HEK293 (cell line): ENCODE data around the gene MDFI.

ENCODE experiments used
- CTCF ChIA-PET: fragments of 350-600 bp; formaldehyde crosslinking; extraction: SDS; loops from one replicate; lab custom pipeline; 2021; ENCODE audit warnings: antibody characterized with exemption; lab: Yijun Ruan, JAX
- POLR2A ChIA-PET: fragments of 300-600 bp; formaldehyde crosslinking; extraction: SDS; loops from one replicate; lab custom pipeline; 2020; ENCODE audit warnings: antibody characterized with exemption, inconsistent platforms; lab: Yijun Ruan, JAX
- H3K27ac ChIP-seq: fragments of 200-500 bp; sonication (Bioruptor generic); 2 replicates; pipeline ENCODE4 v1.5.1; 2014; ENCODE audit warnings: low read depth, low read length, control low read depth, inconsistent platforms; ENCODE audit errors: extremely low read depth
- H3K36me3 ChIP-seq, 2 experiments: fragments of 200-500 bp in 1 of 2; sonication (Bioruptor generic) in 1 of 2; 1 replicate in 1 of 2; 2 replicates in 1 of 2; pipeline ENCODE4 v1.5.1; 2014 to 2017; ENCODE audit warnings: inconsistent platforms in 2 of 2, low read length in 2 of 2; ENCODE audit not compliant: control insufficient read depth in 2 of 2, insufficient read depth in 1 of 2
- H3K4me1 ChIP-seq: fragments of 200-500 bp; sonication (Bioruptor generic); 2 replicates; pipeline ENCODE4 v1.5.1; 2014; ENCODE audit warnings: mild to moderate bottlenecking, low read length, inconsistent platforms; ENCODE audit not compliant: control insufficient read depth, insufficient read depth
- H3K4me3 ChIP-seq: 2 replicates; pipeline ENCODE4 v1.5.1; 2011; ENCODE audit warnings: low read depth, mild to moderate bottlenecking, control low read depth, low read length, moderate library complexity
- H3K9me3 ChIP-seq: fragments of 200-500 bp; sonication (Bioruptor generic); 2 replicates; pipeline ENCODE4 v1.5.1; 2014; ENCODE audit warnings: low read depth, low read length, inconsistent platforms; ENCODE audit not compliant: control insufficient read depth, insufficient read depth
- BCL6B ChIP-seq: fragments of 450-650 bp; formaldehyde crosslinking; IDR thresholded peaks from 2 replicates; pipeline ENCODE4 v1.5.1; 2017; ENCODE audit warnings: missing biosample characterization, missing genetic modification characterization
- FEZF1 ChIP-seq: fragments of 450-650 bp; formaldehyde crosslinking; IDR thresholded peaks from 2 replicates; pipeline ENCODE4 v1.5.1; 2016; ENCODE audit warnings: missing biosample characterization, missing genetic modification characterization
- HOXC10 ChIP-seq: sonication (generic); formaldehyde crosslinking; IDR thresholded peaks from 2 replicates; pipeline ENCODE4 v1.8.1; 2023; ENCODE audit warnings: mild to moderate bottlenecking, missing genetic modification reagents
- KLF10 ChIP-seq: fragments of 450-650 bp; IDR thresholded peaks from 2 replicates; pipeline ENCODE4 v1.5.1; 2018; ENCODE audit warnings: missing biosample characterization, mild to moderate bottlenecking, missing genetic modification characterization
- PRDM2 ChIP-seq: fragments of 450-650 bp; formaldehyde crosslinking; IDR thresholded peaks from 2 replicates; pipeline ENCODE4 v1.5.1; 2016; ENCODE audit warnings: missing biosample characterization, missing genetic modification characterization, borderline replicate concordance
- TCF7L2 ChIP-seq: IDR thresholded peaks from 2 replicates; pipeline ENCODE4 v1.6.1; 2011; ENCODE audit warnings: low read depth, mild to moderate bottlenecking, inconsistent platforms, low read length, moderate library complexity, borderline replicate concordance
- ZFHX2 ChIP-seq: fragments of 450-650 bp; formaldehyde crosslinking; conservative IDR thresholded peaks from 2 replicates; pipeline ENCODE4 v1.5.1; 2016; ENCODE audit warnings: missing biosample characterization, missing genetic modification characterization
- ZFP41 ChIP-seq: fragments of 450-650 bp; formaldehyde crosslinking; IDR thresholded peaks from 2 replicates; pipeline ENCODE4 v1.5.1; 2016; ENCODE audit warnings: missing biosample characterization, missing genetic modification characterization, borderline replicate concordance
- ZNF18 ChIP-seq: fragments of 450-650 bp; formaldehyde crosslinking; IDR thresholded peaks from 2 replicates; pipeline ENCODE4 v1.5.1; 2016; ENCODE audit warnings: missing biosample characterization, missing genetic modification characterization
- ZNF404 ChIP-seq: fragments of 450-650 bp; formaldehyde crosslinking; IDR thresholded peaks from 2 replicates; pipeline ENCODE4 v1.5.1; 2017; ENCODE audit warnings: missing biosample characterization, missing genetic modification characterization
- ZNF416 ChIP-seq: fragments of 450-650 bp; formaldehyde crosslinking; IDR thresholded peaks from 2 replicates; pipeline ENCODE4 v1.5.1; 2016; ENCODE audit warnings: missing biosample characterization, missing genetic modification characterization
- ZNF521 ChIP-seq: fragments of 450-650 bp; formaldehyde crosslinking; IDR thresholded peaks from 2 replicates; pipeline ENCODE4 v1.5.1; 2017; ENCODE audit warnings: missing biosample characterization, mild to moderate bottlenecking, missing genetic modification characterization
- ZNF548 ChIP-seq: fragments of 450-650 bp; formaldehyde crosslinking; IDR thresholded peaks from 2 replicates; pipeline ENCODE4 v1.5.1; 2016; ENCODE audit warnings: missing biosample characterization, missing genetic modification characterization
- ZNF558 ChIP-seq: fragments of 450-650 bp; formaldehyde crosslinking; IDR thresholded peaks from 2 replicates; pipeline ENCODE4 v1.5.1; 2016; ENCODE audit warnings: missing biosample characterization, missing genetic modification characterization
- ZNF629 ChIP-seq: fragments of 450-650 bp; formaldehyde crosslinking; IDR thresholded peaks from 2 replicates; pipeline ENCODE4 v1.5.1; 2017; ENCODE audit warnings: missing biosample characterization, missing genetic modification characterization
- ZNF654 ChIP-seq: fragments of 450-650 bp; formaldehyde crosslinking; IDR thresholded peaks from 2 replicates; pipeline ENCODE4 v1.5.1; 2016; ENCODE audit warnings: low read depth, missing biosample characterization, missing genetic modification characterization
- ZNF692 ChIP-seq: fragments of 450-650 bp; formaldehyde crosslinking; IDR thresholded peaks from 2 replicates; pipeline ENCODE4 v1.5.1; 2016; ENCODE audit warnings: missing biosample characterization, missing genetic modification characterization

MDFI gene

GRCh38 chr6:41629128-41629527 is 9.1 kb upstream of the MDFI start:
- Histone ChIP-seq H3K36me3 (no peaks in the 10 kb centered on the region), H3K9me3 (no peaks in the 10 kb centered on the region), H3K27ac (no peak overlapping the region), H3K4me1 (no peaks in the 10 kb centered on the region; the same call in 1 of the 2 replicates), H3K4me3 (no peak overlapping the region)
- CTCF ChIA-PET: interaction anchor here (0.5 to 1.0 kb wide), 2 partner anchors 26 to 89 kb away, joined by 4 read pairs; no protein-coding TSS in a partner anchor
- no peak for TF ChIP-seq TCF7L2
- TF ChIP-seq ZNF416: no peak
- TF ChIP-seq ZFP41 (tag by site-specific recombination): no peak
- TF ChIP-seq BCL6B (tag by site-specific recombination): no peak
- TF ChIP-seq ZFHX2 (tag by site-specific recombination): no peak
- no peak for TF ChIP-seq ZNF521 (tag by site-specific recombination)
- no peak for TF ChIP-seq ZNF404 (tag by site-specific recombination)
- TF ChIP-seq PRDM2 (tag by site-specific recombination): no peak
- no peak for TF ChIP-seq KLF10
- no peak for TF ChIP-seq ZNF692 (tag by site-specific recombination)
- TF ChIP-seq HOXC10 (CRISPR knock-in tag): no peak
- POLR2A ChIA-PET: no interaction called here

- no peaks in the 10 kb centered on the region for H3K9me3 ChIP-seq
- POLR2A ChIA-PET: interaction anchor here (0.6 kb wide), 1 partner anchor 51 kb away, joined by 3 read pairs; no protein-coding TSS in a partner anchor
- H3K4me3 ChIP-seq: no peak overlapping the region
- no peaks in the 10 kb centered on the region for H3K36me3 ChIP-seq
- no peaks in the 10 kb centered on the region; the same call in 1 of the 2 replicates for H3K4me1 ChIP-seq
- CTCF ChIA-PET: interaction anchor here (0.6 kb wide), 1 partner anchor 27 kb away, joined by 5 read pairs; no protein-coding TSS in a partner anchor
- H3K27ac ChIP-seq: no peak overlapping the region
- TF ChIP-seq ZNF558 (tag by site-specific recombination) (no peak), ZNF521 (tag by site-specific recombination) (no peak), ZNF548 (tag by site-specific recombination) (no peak), ZNF629 (tag by site-specific recombination) (no peak), ZNF18 (tag by site-specific recombination) (no peak), FEZF1 (tag by site-specific recombination) (no peak), ZNF654 (tag by site-specific recombination) (no peak)
Observed at GRCh38 chr6:41630069-41630468, 8.2 kb upstream of the MDFI start.
